Upper lobe of right lung (tissue), 1 donor: ENCODE results near the gene HTRA3. TPM values are rescaled to one million over a fixed set of nuclear protein-coding genes. Genes with fewer than 3 reads are reported as not detected.

Source experiments
- ATAC-seq: fragments of 200-7000 bp; cut with Tn5 transposase; one replicate; pipeline ENCODE4 v1.9.1; 2020; ENCODE audit warnings: mild to moderate bottlenecking, moderate library complexity
- DNase-seq: peaks from one replicate; pipeline ENCODE4 v3.0.0-alpha.2; 2020
- H3K27ac ChIP-seq: fragments of 200-600 bp; one replicate; pipeline ENCODE4 v1.8.0; 2022
- H3K27me3 ChIP-seq: fragments of 200-600 bp; one replicate; pipeline ENCODE4 v1.8.0; 2022; ENCODE audit warnings: mild to moderate bottlenecking
- H3K36me3 ChIP-seq: fragments of 200-600 bp; one replicate; pipeline ENCODE4 v1.8.0; 2022
- H3K4me1 ChIP-seq: fragments of 200-600 bp; one replicate; pipeline ENCODE4 v1.8.0; 2022
- H3K4me3 ChIP-seq: fragments of 200-600 bp; one replicate; pipeline ENCODE4 v1.8.0; 2022; ENCODE audit warnings: mild to moderate bottlenecking
- H3K9me3 ChIP-seq: fragments of 200-600 bp; one replicate; pipeline ENCODE4 v1.8.0; 2022
- CTCF ChIP-seq: fragments of 200-600 bp; IDR thresholded peaks from one replicate; pipeline ENCODE4 v1.8.0; 2022; ENCODE audit warnings: antibody characterized with exemption
- intact Hi-C: fragments of 100-400 bp; cut with DNase I; formaldehyde crosslinking; loops from one replicate; pipeline ENCODE4 v1.11.0; 2022
- total RNA-seq: library from RNA; stranded (reverse); fragmentation: NEBNext Ultra II Directional; extraction: Animal tissue kit (Norgen Biotek cat#: 25700); gene quantifications from one replicate; pipeline ENCODE4 v1.2.1, GENCODE V29; 2021
- donor health status: DM: no; HTN: yes; CAD: no; lungs with severe emphysema.

The HTRA3 gene
- total RNA-seq, 1 donor from 2014 or later, result 25.0 TPM

- H3K36me3 ChIP-seq, result peaks cover 43% of the 10 kb centered on the region
- intact Hi-C loops, result no loop called here
- H3K9me3 ChIP-seq, result no peaks in the 10 kb centered on the region
- H3K4me3 ChIP-seq, result no peak overlapping the region
- no peak overlapping the region for H3K27ac ChIP-seq
- peaks cover 31% of the 10 kb centered on the region for H3K4me1 ChIP-seq
- ATAC-seq (no peak), DNase-seq (no peak)
- TF ChIP-seq CTCF, result no peak
- no peaks in the 10 kb centered on the region for H3K27me3 ChIP-seq
These were observed 45.1 kb upstream of the HTRA3 start for GRCh38 chr4:8224267-8224974.

DNA sequence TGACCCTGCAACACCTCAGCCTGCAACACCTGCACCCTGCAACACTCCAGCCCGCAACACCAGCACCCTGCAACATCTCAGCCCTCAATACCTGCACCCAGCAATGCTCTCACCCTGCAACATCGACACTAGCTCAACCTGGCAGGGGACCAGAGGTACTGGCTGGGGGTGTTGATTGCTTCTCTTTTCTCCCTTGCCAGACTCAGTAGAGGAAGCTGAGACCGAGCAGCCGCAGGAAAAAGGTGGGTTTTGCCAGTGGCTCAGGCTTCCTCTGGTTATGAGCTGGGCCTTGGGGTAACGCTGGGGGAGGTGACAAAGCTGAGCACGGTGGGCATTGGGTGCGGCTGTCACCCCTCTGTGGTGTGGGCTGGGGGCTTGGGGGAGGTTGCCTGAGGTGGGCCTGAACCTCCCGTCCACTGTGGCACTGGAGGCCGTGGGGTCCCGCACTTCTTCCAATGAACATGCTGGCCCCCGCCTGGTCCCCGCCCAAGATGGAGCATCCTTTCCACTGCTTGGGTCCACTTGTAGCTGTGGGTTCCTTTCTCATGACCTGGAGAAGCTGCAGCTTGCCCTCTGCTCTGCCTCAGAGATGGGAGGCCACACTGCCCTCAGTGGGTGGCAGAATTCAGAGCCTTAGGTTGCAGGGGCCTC is 44.5 kb upstream of the HTRA3 start:
- Histone ChIP-seq H3K27ac (no peak overlapping the region), H3K36me3 (peaks cover 37% of the 10 kb centered on the region), H3K4me3 (no peak overlapping the region), H3K4me1 (peaks cover 31% of the 10 kb centered on the region), H3K27me3 (no peaks in the 10 kb centered on the region), H3K9me3 (no peaks in the 10 kb centered on the region)
- ATAC-seq, result no peak
- no peak for DNase-seq
- TF ChIP-seq CTCF, result no peak
- intact Hi-C loops, result no loop called here

DNA sequence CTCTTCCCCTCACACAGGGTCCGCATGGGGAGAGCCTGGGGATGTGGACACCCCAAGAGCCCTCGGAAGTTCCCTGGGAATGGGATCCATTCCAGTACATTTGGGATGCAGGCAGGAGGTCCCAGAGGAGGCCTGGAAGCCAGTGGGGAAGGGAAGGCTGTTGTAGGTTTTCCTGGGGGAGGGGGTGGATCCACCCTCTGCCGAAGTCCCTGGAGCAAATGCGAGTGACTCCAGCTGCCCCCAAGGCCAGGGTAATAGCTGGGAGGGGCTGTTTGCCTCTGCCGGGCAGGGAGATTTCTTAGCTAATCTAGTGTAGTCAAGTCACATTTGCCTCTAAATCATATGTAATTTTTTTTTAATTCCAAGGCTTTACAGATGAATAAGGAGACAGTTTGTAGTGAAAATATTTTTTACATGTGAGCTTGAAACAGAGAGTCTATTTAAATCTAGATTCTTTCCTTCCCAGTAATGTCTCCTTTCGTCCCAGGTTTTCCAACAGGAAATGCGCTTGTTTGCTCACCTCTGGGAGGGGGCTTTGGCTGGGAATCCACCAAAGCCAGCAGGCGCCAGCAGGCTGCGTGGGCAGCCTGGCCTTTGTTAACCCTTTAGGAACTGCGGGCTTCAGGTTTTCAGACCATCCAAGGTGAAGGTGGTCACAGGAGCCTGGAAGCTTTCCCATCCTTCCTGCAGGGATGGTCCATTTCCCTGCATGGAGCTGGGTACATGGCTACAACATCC is 43.7 kb upstream of the HTRA3 start:
- H3K4me1 ChIP-seq, result peaks cover 24% of the 10 kb centered on the region
- ATAC-seq (no peak), DNase-seq (no peak)
- no peak overlapping the region for H3K4me3 ChIP-seq
- no peaks in the 10 kb centered on the region for H3K27me3 ChIP-seq
- no peak overlapping the region for H3K27ac ChIP-seq
- no peak for TF ChIP-seq CTCF
- intact Hi-C loops, result no loop called here
- peaks cover 32% of the 10 kb centered on the region for H3K36me3 ChIP-seq
- H3K9me3 ChIP-seq, result no peaks in the 10 kb centered on the region

DNA sequence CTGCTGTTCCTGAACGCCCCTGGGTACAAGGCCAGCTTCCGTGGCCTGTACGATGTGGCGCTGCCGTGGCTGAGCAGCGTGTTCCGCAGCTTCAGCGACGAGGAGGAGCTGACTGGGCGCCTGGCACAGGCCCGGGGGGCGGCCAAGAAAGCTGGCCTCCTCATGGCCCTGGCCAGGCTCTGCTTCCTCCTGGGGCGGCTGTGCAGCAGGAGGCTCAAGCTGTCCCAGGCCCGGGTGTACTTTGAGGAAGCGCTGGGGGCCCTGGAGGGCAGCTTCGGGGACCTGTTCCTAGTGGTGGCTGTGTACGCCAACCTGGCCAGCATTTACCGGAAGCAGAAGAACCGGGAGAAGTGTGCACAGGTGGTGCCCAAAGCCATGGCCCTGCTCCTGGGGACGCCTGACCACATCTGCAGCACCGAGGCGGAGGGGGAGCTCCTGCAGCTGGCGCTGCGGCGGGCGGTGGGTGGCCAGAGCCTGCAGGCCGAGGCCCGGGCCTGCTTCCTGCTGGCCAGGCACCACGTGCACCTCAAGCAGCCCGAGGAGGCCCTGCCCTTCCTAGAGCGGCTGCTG is 42.3 kb upstream of the HTRA3 start:
- Histone ChIP-seq H3K9me3 (no peaks in the 10 kb centered on the region), H3K4me3 (no peak overlapping the region), H3K36me3 (peaks cover 32% of the 10 kb centered on the region), H3K4me1 (peaks cover 17% of the 10 kb centered on the region), H3K27me3 (no peaks in the 10 kb centered on the region), H3K27ac (no peak overlapping the region)
- no peak for DNase-seq
- intact Hi-C loops, result no loop called here
- no peak for ATAC-seq
- no peak for TF ChIP-seq CTCF

DNA sequence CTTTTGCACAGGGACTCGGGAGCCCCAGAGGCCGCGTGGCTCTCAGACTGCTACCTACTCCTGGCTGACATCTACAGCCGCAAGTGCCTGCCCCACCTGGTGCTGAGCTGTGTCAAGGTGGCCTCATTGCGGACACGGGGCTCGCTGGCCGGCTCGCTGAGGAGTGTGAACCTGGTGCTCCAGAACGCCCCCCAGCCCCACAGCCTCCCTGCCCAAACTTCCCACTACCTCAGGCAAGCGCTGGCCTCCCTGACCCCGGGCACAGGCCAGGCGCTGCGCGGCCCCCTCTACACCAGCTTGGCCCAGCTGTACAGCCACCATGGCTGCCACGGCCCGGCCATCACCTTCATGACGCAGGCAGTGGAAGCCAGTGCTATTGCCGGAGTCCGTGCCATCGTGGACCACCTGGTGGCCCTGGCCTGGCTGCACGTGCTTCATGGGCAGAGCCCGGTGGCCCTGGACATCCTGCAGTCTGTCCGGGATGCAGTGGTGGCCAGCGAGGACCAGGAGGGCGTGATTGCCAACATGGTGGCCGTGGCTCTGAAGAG is 41.7 kb upstream of the HTRA3 start:
- no peak for TF ChIP-seq CTCF
- Histone ChIP-seq H3K27me3 (no peaks in the 10 kb centered on the region), H3K4me3 (no peak overlapping the region), H3K4me1 (peaks cover 17% of the 10 kb centered on the region), H3K27ac (no peak overlapping the region), H3K36me3 (peaks cover 32% of the 10 kb centered on the region), H3K9me3 (no peaks in the 10 kb centered on the region)
- DNase-seq, result no peak
- no peak for ATAC-seq
- intact Hi-C loops, result no loop called here
